ENCODE results near the gene MTFR1L. TPM values are rescaled to one million over a fixed set of nuclear protein-coding genes. Genes with fewer than 3 reads are reported as not detected.

The MTFR1L gene
- total and polyA plus RNA-seq, 2 donors from 2014 or later, result 66.6 to 108 TPM

DNA sequence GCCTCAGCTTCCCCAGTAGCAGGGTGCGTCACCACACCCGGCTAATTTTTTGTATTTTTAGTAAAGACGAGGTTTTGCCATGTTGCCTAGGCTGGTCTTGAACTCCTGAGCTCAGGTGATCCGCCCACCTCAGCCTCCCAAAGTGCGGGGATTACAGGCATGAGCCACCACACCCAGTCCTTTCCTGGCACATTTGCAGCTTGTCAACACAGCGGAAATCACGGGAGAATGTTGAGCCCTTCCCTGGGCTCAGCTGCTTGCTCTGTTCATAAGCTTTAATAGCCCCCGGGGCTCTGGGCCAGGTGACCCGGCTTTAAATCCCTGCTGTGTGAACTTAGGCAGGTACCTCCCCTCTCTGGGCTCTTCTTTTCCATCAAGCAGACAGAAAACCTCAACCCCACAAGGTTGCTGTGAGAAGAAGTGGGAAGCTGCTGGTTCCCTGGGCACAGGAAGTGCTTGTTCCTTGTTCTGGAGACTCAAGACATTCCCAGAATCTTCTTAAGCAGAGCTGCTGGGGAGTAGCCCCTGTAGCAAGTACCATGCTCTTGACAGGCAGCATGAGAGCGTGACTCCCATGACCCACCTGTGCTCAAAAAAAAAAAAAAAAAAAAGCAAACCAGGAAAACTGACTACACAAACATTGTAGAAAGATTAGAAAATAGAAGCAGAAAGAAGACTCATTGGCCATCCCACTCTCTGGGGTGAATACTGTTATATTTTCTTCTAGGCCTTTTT is 34.3 kb upstream of the MTFR1L start:
- Histone ChIP-seq H3K36me3 (ENCODE audit: control insufficient read depth in 2 of 3, insufficient read depth in 3 of 3, low read length in 3 of 3) (peaks cover 0 to 2% (median 0%) of the 10 kb centered on the region in 3 donors), H3K9ac (ENCODE audit: low read length in 3 of 3) (no peak overlapping the region), H3K4me3 (ENCODE audit: low read length in 3 of 3) (no peak overlapping the region), H3K9me3 (ENCODE audit: control insufficient read depth in 2 of 3, insufficient read depth in 1 of 3, low read length in 3 of 3) (no peaks in the 10 kb centered on the region), H3K27me3 (ENCODE audit: control insufficient read depth, insufficient read depth, low read length) (no peaks in the 10 kb centered on the region), H3K27ac (ENCODE audit: low read depth in 2 of 2, low read length in 2 of 2) (no peak overlapping the region), H3K4me1 (ENCODE audit: control insufficient read depth in 2 of 3, insufficient read depth in 2 of 3, low read depth in 1 of 3, low read length in 3 of 3) (no peaks in the 10 kb centered on the region)
- TF ChIP-seq, protein P1, sequence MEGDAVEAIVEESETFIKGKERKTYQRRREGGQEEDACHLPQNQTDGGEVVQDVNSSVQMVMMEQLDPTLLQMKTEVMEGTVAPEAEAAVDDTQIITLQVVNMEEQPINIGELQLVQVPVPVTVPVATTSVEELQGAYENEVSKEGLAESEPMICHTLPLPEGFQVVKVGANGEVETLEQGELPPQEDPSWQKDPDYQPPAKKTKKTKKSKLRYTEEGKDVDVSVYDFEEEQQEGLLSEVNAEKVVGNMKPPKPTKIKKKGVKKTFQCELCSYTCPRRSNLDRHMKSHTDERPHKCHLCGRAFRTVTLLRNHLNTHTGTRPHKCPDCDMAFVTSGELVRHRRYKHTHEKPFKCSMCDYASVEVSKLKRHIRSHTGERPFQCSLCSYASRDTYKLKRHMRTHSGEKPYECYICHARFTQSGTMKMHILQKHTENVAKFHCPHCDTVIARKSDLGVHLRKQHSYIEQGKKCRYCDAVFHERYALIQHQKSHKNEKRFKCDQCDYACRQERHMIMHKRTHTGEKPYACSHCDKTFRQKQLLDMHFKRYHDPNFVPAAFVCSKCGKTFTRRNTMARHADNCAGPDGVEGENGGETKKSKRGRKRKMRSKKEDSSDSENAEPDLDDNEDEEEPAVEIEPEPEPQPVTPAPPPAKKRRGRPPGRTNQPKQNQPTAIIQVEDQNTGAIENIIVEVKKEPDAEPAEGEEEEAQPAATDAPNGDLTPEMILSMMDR (IDR thresholded peaks at IDR 0.05; ENCODE audit: borderline replicate concordance, extremely low read depth, insufficient read depth), result no peak
- FAIRE-seq, result no peak
- intact Hi-C loops (cut with DNase I), result no loop called here
- DNase-seq, result no peak

DNA sequence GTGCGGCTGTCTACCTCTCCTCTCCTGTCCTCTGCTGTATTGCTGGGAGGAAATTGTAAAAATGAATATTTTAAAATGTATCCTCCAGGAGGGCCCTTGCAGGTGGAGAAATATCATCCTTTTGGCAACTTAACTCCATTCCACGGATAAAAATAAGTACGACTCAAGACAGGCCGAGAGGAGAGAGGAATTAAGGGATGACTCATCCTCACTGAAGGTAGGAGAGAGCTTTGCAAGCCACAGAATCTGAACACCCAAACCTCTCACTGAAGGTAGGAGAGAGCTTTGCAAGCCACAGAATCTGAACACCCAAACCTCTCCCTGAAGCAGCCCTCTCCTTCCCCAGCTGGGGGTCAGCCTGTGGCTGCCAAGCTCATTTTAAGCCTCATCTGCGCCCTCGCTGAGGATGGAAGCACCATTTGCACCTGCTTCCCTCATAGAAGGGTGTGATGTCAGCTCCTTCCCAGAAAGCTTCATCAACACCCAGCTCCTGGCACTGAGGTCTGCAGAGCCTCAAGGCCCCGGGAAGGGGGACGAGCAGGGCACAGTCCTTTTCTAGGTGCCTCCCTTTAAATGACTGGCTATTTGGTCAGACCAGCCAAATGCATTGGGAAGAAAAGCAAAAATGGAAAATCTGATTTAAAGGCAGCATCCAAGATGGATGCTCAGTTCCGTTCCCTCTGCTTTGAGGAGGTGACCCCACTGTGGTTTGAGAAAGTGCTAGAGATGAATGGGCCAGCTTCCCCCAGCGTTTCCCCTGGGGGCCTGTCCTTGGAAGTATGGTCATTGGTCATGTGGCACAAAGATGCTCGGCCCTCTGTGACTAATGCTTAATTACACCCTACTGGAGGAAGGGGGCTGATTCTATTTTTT is 32.6 kb upstream of the MTFR1L start:
- FAIRE-seq, result no peak
- intact Hi-C loops (cut with DNase I), result no loop called here
- peaks cover 0 to 2% (median 0%) of the 10 kb centered on the region in 3 donors for H3K36me3 ChIP-seq (ENCODE audit: control insufficient read depth in 2 of 3, insufficient read depth in 3 of 3, low read length in 3 of 3)
- H3K9me3 ChIP-seq (ENCODE audit: control insufficient read depth in 2 of 3, insufficient read depth in 1 of 3, low read length in 3 of 3), result no peaks in the 10 kb centered on the region
- TF ChIP-seq, protein P1 (IDR thresholded peaks at IDR 0.05; ENCODE audit: borderline replicate concordance, extremely low read depth, insufficient read depth), result no peak
- no peak overlapping the region for H3K9ac ChIP-seq (ENCODE audit: low read length in 3 of 3)
- DNase-seq, result no peak
- H3K4me3 ChIP-seq (ENCODE audit: low read length in 3 of 3), result no peak overlapping the region
- no peaks in the 10 kb centered on the region for H3K4me1 ChIP-seq (ENCODE audit: control insufficient read depth in 2 of 3, insufficient read depth in 2 of 3, low read depth in 1 of 3, low read length in 3 of 3)
- H3K27me3 ChIP-seq (ENCODE audit: control insufficient read depth, insufficient read depth, low read length), result no peaks in the 10 kb centered on the region
- no peak overlapping the region for H3K27ac ChIP-seq (ENCODE audit: low read depth in 2 of 2, low read length in 2 of 2)

DNA sequence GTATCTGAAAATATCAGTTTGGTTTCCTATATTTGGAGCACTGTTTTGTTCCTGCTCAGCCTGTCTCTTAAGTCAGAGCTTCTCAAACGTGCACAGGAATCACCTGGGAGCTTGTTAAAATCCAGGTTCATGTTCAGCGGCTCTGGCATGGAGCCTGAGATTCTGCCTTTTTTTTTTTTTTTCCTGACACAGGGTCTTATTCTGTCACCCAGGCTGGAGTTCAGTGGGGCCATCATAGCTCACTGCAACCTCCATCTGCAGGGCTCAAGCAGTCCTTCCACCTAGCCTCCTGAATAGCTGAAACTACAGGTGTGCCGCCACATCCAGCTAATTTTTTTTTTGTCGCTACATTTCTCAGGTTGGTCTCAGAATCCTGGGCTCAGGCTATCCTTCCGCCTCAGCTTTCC is 32.0 kb upstream of the MTFR1L start:
- TF ChIP-seq, protein P1 (IDR thresholded peaks at IDR 0.05; ENCODE audit: borderline replicate concordance, extremely low read depth, insufficient read depth), result no peak
- H3K36me3 ChIP-seq (ENCODE audit: control insufficient read depth in 2 of 3, insufficient read depth in 3 of 3, low read length in 3 of 3), result peaks cover 0 to 2% (median 0%) of the 10 kb centered on the region in 3 donors
- H3K9ac ChIP-seq (ENCODE audit: low read length in 3 of 3), result no peak overlapping the region
- H3K27me3 ChIP-seq (ENCODE audit: control insufficient read depth, insufficient read depth, low read length), result no peaks in the 10 kb centered on the region
- H3K9me3 ChIP-seq (ENCODE audit: control insufficient read depth in 2 of 3, insufficient read depth in 1 of 3, low read length in 3 of 3), result no peaks in the 10 kb centered on the region
- DNase-seq, result no peak
- H3K4me1 ChIP-seq (ENCODE audit: control insufficient read depth in 2 of 3, insufficient read depth in 2 of 3, low read depth in 1 of 3, low read length in 3 of 3), result no peaks in the 10 kb centered on the region
- H3K27ac ChIP-seq (ENCODE audit: low read depth in 2 of 2, low read length in 2 of 2), result no peak overlapping the region
- intact Hi-C loops (cut with DNase I), result no loop called here
- H3K4me3 ChIP-seq (ENCODE audit: low read length in 3 of 3), result no peak overlapping the region
- FAIRE-seq, result no peak

Data from kidney (tissue), 14 donors.